Liver (tissue), 9 donors: ENCODE measurements around the gene EMP3. TPM values are rescaled to one million over a fixed set of nuclear protein-coding genes. Genes with fewer than 3 reads are reported as not detected.

ENCODE experiments used
- DNase-seq: peaks from one replicate; pipeline ENCODE4 v3.0.0-alpha.2; 2017; ENCODE audit warnings: low spot score
- H3K27ac ChIP-seq, 2 donors: one replicate each; pipeline ENCODE4 v1.7.0; 2013; ENCODE audit warnings: inconsistent platforms in 2 of 2, low read length in 2 of 2, control low read depth in 1 of 2, low read depth in 1 of 2, mild to moderate bottlenecking in 1 of 2
- H3K27me3 ChIP-seq, 4 donors: one replicate each; pipeline versions ENCODE4 v1.6.1 to v1.7.0; 2013; ENCODE audit warnings: low read length in 3 of 4, inconsistent platforms in 1 of 4, mild to moderate bottlenecking in 1 of 4, moderate library complexity in 1 of 4; ENCODE audit not compliant: control insufficient read depth in 4 of 4, insufficient read depth in 4 of 4
- H3K36me3 ChIP-seq, 4 donors: one replicate each; pipeline versions ENCODE4 v1.6.1 to v1.7.0; 2013; ENCODE audit warnings: low read length in 3 of 4, mild to moderate bottlenecking in 3 of 4, low read depth in 1 of 4, moderate library complexity in 1 of 4; ENCODE audit not compliant: control insufficient read depth in 4 of 4, insufficient read depth in 3 of 4
- H3K4me1 ChIP-seq, 4 donors: one replicate each; pipeline versions ENCODE4 v1.6.1 to v1.7.0; 2013; ENCODE audit warnings: low read length in 3 of 4, mild to moderate bottlenecking in 3 of 4, moderate library complexity in 1 of 4; ENCODE audit not compliant: control insufficient read depth in 4 of 4, insufficient read depth in 4 of 4
- H3K4me3 ChIP-seq, 3 donors: one replicate each; pipeline versions ENCODE4 v1.6.1 to v1.7.0; 2013; ENCODE audit warnings: low read length in 3 of 3, control low read depth in 1 of 3, low read depth in 1 of 3, mild to moderate bottlenecking in 1 of 3
- H3K9ac ChIP-seq, 2 donors: one replicate each; pipeline ENCODE4 v1.7.0; 2013; ENCODE audit warnings: low read length in 2 of 2, mild to moderate bottlenecking in 2 of 2, moderate library complexity in 2 of 2, control low read depth in 1 of 2, low read depth in 1 of 2
- H3K9me3 ChIP-seq, 4 donors: one replicate each; pipeline versions ENCODE4 v1.6.1 to v1.7.0; 2013; ENCODE audit warnings: low read length in 3 of 4; ENCODE audit not compliant: control insufficient read depth in 4 of 4
- EGR1 ChIP-seq, 2 donors: IDR thresholded peaks; 2 replicates each; pipeline ENCODE4 v1.6.1; 2016 to 2018; ENCODE audit warnings: antibody characterized with exemption in 2 of 2, low read depth in 2 of 2
- FOXA1 ChIP-seq: IDR thresholded peaks from 2 replicates; pipeline ENCODE4 v1.6.1; 2016; ENCODE audit warnings: antibody characterized with exemption
- FOXA2 ChIP-seq: IDR thresholded peaks from 2 replicates; pipeline ENCODE4 v1.6.1; 2016; ENCODE audit warnings: antibody characterized with exemption
- HNF4A ChIP-seq, 2 donors: conservative IDR thresholded peaks; 2 replicates each; pipeline ENCODE4 v1.6.1; 2016; ENCODE audit warnings: antibody characterized with exemption in 2 of 2, mild to moderate bottlenecking in 2 of 2
- JUND ChIP-seq, 2 donors: IDR thresholded peaks; 2 replicates each; pipeline ENCODE4 v1.6.1; 2016; ENCODE audit warnings: antibody characterized with exemption in 2 of 2
- NR2F2 ChIP-seq: IDR thresholded peaks from 2 replicates; pipeline ENCODE4 v1.6.1; 2016; ENCODE audit warnings: antibody characterized with exemption
- RAD21 ChIP-seq, 2 donors: IDR thresholded peaks; 2 replicates each; pipeline ENCODE4 v1.6.1; 2016; ENCODE audit warnings: antibody characterized with exemption in 2 of 2, mild to moderate bottlenecking in 2 of 2
- RXRA ChIP-seq, 2 donors: IDR thresholded peaks; 2 replicates each; pipeline ENCODE4 v1.6.1; 2017 to 2018; ENCODE audit warnings: antibody characterized with exemption in 2 of 2, mild to moderate bottlenecking in 1 of 2
- SP1 ChIP-seq: IDR thresholded peaks from 2 replicates; pipeline ENCODE4 v1.6.1; 2018; ENCODE audit warnings: antibody characterized with exemption, mild to moderate bottlenecking
- TAF1 ChIP-seq: conservative IDR thresholded peaks from 2 replicates; pipeline ENCODE4 v1.6.1; 2016; ENCODE audit warnings: antibody characterized with exemption, mild to moderate bottlenecking
- YY1 ChIP-seq: IDR thresholded peaks from 2 replicates; pipeline ENCODE4 v1.6.1; 2016; ENCODE audit warnings: antibody characterized with exemption, mild to moderate bottlenecking
- WGBS: extraction: QIAGEN DNeasy Blood & Tissue Kit; methylation state at CpG from one replicate; pipeline ENCODE4 v1.1.7; 2013; 5-methylcytosine and 5-hydroxymethylcytosine counted together
- polyA plus RNA-seq, 2 donors: library from polyadenylated mRNA; stranded (reverse) in 1 of 2; unstranded in 1 of 2; fragments of 200-250 nt in 1 of 2; fragments of >200 nt in 1 of 2; fragmentation: Nextera tagmentation in 1 of 2; extraction: Ambion mirVana in 1 of 2; gene quantifications; one replicate each; pipeline versions ENCODE4 v1.2.1 to v1.2.3, GENCODE V29; 2013 to 2015
- total RNA-seq, 2 donors: library from RNA; depleted of rRNA; stranded (reverse); fragments of >200 nt; gene quantifications; one replicate each; pipeline ENCODE4 v1.2.3, GENCODE V29; 2014
- TF ChIP-seq, protein P1 (sequence below): IDR thresholded peaks from 2 replicates; pipeline ENCODE4 v1.6.1; 2016; ENCODE audit warnings: antibody characterized with exemption
- TF ChIP-seq, protein P2 (sequence below): fragments of 150-350 bp; IDR thresholded peaks from 2 replicates; pipeline ENCODE4 v1.5.1; 2017; ENCODE audit warnings: improper control_type of control experiment, low read depth, low read length; ENCODE audit not compliant: missing input control
- TF ChIP-seq, protein P3 (sequence below): IDR thresholded peaks from 2 replicates; pipeline ENCODE4 v1.6.1; 2016; ENCODE audit warnings: antibody characterized with exemption
- TF ChIP-seq, protein P4 (sequence below): IDR thresholded peaks from 2 replicates; pipeline ENCODE4 v1.6.1; 2016; ENCODE audit warnings: antibody characterized with exemption
- TF ChIP-seq, protein P5 (sequence below): IDR thresholded peaks from 2 replicates; pipeline ENCODE4 v1.6.1; 2016; ENCODE audit warnings: antibody characterized with exemption, mild to moderate bottlenecking
- donor health status: healthy.
- donor health status: healthy.
- donor health status: healthy.
- donor health status: healthy.
- donor health status: healthy.

The EMP3 gene
- total and polyA plus RNA-seq, 4 donors = 4.5 to 16.6 (median 11.7) TPM

DNA sequence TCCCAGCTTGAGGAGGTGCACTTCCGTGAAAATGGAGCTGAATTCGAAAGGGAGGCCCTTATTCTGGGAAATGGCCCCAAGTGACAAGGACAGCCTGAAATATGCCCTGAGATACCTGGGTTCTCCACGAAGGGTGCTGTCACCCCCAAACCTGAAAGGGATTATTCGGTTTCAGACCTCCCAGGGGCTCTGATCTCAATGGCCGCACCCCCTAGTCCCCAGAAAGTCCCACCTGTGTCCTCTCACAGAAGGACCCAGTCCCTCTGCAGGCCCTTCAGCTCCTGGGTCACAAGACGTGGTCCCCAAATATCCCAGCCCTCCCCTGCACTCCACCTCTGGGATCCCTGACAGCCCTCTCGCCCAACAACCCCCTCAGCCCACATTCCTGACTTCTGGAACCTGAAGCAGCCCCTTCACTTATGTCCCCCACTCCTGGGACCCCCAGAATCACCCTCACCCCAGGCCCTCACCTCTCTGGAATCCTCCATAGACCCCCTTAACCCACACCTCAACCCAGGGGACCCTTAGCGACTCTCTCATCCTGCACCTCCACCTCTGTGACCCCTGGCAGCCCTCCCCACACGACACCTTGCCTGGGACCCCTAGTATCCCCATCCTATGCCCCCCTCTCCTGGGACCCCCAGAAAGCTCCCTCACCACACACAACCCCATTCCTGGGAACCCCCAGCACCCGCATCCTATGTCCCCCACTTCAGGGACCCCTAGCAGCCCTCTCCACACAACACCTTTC is 39.4 kb downstream of the EMP3 start:
- Histone ChIP-seq H3K9ac (no peak overlapping the region), H3K27ac (peak overlapping the region in 1 of 2 donors; percentile 99), H3K4me3 (peak overlapping the region in 1 of 3 donors; percentile 7), H3K27me3 (no peaks in the 10 kb centered on the region), H3K36me3 (peaks cover 0 to 3% (median under 1%) of the 10 kb centered on the region in 4 donors), H3K9me3 (no peaks in the 10 kb centered on the region), H3K4me1 (peaks cover 0 to 11% (median 6%) of the 10 kb centered on the region in 4 donors)
- TF ChIP-seq RAD21 (IDR thresholded peaks at IDR 0.05) (no peak), TAF1 (no peak), EGR1 (IDR thresholded peaks at IDR 0.05; ENCODE audit: low read depth in 2 of 2) (no peak), FOXA2 (no peak), FOXA1 (no peak)
- TF ChIP-seq, protein P1, sequence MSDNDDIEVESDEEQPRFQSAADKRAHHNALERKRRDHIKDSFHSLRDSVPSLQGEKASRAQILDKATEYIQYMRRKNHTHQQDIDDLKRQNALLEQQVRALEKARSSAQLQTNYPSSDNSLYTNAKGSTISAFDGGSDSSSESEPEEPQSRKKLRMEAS = no peak
- TF ChIP-seq, protein P2, sequence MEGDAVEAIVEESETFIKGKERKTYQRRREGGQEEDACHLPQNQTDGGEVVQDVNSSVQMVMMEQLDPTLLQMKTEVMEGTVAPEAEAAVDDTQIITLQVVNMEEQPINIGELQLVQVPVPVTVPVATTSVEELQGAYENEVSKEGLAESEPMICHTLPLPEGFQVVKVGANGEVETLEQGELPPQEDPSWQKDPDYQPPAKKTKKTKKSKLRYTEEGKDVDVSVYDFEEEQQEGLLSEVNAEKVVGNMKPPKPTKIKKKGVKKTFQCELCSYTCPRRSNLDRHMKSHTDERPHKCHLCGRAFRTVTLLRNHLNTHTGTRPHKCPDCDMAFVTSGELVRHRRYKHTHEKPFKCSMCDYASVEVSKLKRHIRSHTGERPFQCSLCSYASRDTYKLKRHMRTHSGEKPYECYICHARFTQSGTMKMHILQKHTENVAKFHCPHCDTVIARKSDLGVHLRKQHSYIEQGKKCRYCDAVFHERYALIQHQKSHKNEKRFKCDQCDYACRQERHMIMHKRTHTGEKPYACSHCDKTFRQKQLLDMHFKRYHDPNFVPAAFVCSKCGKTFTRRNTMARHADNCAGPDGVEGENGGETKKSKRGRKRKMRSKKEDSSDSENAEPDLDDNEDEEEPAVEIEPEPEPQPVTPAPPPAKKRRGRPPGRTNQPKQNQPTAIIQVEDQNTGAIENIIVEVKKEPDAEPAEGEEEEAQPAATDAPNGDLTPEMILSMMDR = no peak
- no peak for DNase-seq
- 71% methylated on average over 10 of the region's 10 CpGs for WGBS

DNA sequence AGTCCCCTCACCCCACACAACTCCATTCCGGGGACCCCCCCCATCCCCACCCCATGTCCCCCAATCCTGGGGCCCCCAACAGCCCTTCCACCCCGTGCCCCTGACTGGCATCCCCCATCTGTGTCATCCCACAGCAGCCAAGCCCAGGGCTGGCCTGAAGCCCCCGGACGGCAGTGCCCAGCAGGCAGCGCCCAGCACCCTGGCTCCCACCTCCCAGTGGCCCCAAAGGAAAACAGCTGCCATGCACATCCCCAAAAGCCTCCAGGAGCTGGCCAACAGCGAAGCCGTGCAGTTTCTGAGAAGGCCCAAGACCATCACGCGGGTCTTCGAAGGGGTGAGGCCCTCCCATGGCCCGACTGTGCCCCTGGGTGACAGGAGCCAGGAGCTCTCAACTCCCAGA is 40.2 kb downstream of the EMP3 start:
- WGBS = 97% methylated on average over 11 of the region's 11 CpGs
- Histone ChIP-seq H3K27ac (no peak overlapping the region), H3K9me3 (no peaks in the 10 kb centered on the region), H3K4me1 (peaks cover 0 to 11% (median 6%) of the 10 kb centered on the region in 4 donors), H3K4me3 (no peak overlapping the region), H3K27me3 (no peaks in the 10 kb centered on the region), H3K36me3 (peaks cover 0 to 1% (median 0%) of the 10 kb centered on the region in 4 donors), H3K9ac (no peak overlapping the region)
- TF ChIP-seq, protein P3, sequence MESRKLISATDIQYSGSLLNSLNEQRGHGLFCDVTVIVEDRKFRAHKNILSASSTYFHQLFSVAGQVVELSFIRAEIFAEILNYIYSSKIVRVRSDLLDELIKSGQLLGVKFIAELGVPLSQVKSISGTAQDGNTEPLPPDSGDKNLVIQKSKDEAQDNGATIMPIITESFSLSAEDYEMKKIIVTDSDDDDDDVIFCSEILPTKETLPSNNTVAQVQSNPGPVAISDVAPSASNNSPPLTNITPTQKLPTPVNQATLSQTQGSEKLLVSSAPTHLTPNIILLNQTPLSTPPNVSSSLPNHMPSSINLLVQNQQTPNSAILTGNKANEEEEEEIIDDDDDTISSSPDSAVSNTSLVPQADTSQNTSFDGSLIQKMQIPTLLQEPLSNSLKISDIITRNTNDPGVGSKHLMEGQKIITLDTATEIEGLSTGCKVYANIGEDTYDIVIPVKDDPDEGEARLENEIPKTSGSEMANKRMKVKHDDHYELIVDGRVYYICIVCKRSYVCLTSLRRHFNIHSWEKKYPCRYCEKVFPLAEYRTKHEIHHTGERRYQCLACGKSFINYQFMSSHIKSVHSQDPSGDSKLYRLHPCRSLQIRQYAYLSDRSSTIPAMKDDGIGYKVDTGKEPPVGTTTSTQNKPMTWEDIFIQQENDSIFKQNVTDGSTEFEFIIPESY = no peak
- TF ChIP-seq EGR1 (IDR thresholded peaks at IDR 0.05; ENCODE audit: low read depth in 2 of 2) = no peak
- no peak for TF ChIP-seq RXRA (IDR thresholded peaks at IDR 0.05)
- TF ChIP-seq, protein P4, sequence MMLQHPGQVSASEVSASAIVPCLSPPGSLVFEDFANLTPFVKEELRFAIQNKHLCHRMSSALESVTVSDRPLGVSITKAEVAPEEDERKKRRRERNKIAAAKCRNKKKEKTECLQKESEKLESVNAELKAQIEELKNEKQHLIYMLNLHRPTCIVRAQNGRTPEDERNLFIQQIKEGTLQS = no peak
- TF ChIP-seq HNF4A (conservative IDR thresholded peaks at IDR 0.05) = no peak
- TF ChIP-seq FOXA2 = no peak
- TF ChIP-seq JUND (IDR thresholded peaks at IDR 0.05) = no peak
- TF ChIP-seq TAF1 = no peak
- no peak for DNase-seq

DNA sequence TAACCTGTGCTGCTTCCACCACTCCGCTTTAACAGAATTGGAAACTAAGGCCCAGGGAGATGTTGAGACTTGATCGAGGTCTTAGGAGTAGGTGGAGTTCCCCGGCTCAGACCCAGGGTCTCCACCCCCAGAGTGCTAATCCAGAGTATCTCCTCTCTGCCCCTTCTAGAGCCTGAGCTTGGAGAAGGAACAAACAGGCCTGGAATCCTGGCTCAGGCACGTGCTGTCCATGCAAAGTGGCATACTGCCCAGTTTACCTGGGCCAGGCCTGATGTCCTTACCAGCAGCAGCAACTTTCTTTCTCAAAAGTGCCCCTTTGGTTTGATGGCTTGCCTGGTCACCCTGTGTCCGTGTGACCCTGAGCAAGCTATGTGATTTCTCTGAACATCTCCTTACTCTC is 42.5 kb downstream of the EMP3 start:
- H3K27ac ChIP-seq = no peak overlapping the region
- 67% methylated on average over 5 of the region's 5 CpGs for WGBS
- no peak for TF ChIP-seq SP1
- TF ChIP-seq HNF4A (conservative IDR thresholded peaks at IDR 0.05) = no peak
- no peak for TF ChIP-seq JUND (IDR thresholded peaks at IDR 0.05)
- TF ChIP-seq, protein P5, sequence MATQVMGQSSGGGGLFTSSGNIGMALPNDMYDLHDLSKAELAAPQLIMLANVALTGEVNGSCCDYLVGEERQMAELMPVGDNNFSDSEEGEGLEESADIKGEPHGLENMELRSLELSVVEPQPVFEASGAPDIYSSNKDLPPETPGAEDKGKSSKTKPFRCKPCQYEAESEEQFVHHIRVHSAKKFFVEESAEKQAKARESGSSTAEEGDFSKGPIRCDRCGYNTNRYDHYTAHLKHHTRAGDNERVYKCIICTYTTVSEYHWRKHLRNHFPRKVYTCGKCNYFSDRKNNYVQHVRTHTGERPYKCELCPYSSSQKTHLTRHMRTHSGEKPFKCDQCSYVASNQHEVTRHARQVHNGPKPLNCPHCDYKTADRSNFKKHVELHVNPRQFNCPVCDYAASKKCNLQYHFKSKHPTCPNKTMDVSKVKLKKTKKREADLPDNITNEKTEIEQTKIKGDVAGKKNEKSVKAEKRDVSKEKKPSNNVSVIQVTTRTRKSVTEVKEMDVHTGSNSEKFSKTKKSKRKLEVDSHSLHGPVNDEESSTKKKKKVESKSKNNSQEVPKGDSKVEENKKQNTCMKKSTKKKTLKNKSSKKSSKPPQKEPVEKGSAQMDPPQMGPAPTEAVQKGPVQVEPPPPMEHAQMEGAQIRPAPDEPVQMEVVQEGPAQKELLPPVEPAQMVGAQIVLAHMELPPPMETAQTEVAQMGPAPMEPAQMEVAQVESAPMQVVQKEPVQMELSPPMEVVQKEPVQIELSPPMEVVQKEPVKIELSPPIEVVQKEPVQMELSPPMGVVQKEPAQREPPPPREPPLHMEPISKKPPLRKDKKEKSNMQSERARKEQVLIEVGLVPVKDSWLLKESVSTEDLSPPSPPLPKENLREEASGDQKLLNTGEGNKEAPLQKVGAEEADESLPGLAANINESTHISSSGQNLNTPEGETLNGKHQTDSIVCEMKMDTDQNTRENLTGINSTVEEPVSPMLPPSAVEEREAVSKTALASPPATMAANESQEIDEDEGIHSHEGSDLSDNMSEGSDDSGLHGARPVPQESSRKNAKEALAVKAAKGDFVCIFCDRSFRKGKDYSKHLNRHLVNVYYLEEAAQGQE = no peak
- TF ChIP-seq, protein P1 = no peak
- no peak for TF ChIP-seq NR2F2
- TF ChIP-seq YY1 = no peak
- no peak for TF ChIP-seq FOXA1
- H3K36me3 ChIP-seq = no peaks in the 10 kb centered on the region
- no peak overlapping the region for H3K4me3 ChIP-seq
- H3K4me1 ChIP-seq = peaks cover 0 to 11% (median 6%) of the 10 kb centered on the region in 4 donors
- no peaks in the 10 kb centered on the region for H3K9me3 ChIP-seq
- H3K9ac ChIP-seq = no peak overlapping the region
- H3K27me3 ChIP-seq = no peaks in the 10 kb centered on the region
- no peak for DNase-seq
